SK-N-SH (cell line): Measurements from ENCODE around the gene ADAMTS7. TPM values are rescaled to one million over a fixed set of nuclear protein-coding genes. Genes with fewer than 3 reads are reported as not detected.
"Not testable (repeated sequence)": the region's sequence is repeated elsewhere in the genome, so short reads cannot be mapped to it uniquely, and the experiment has no call there.

Source experiments
- CTCF ChIA-PET: fragments of 300-600, 350-600 bp; formaldehyde crosslinking; extraction: SDS; loops from one replicate; lab custom pipeline; 2021; lab: Yijun Ruan, JAX
- POLR2A ChIA-PET: fragments of 350-600 bp; sonication (Branson Sonifier 250); formaldehyde crosslinking; extraction: SDS; loops from one replicate; lab custom pipeline; 2020; ENCODE audit warnings: antibody characterized with exemption, inconsistent platforms; lab: Yijun Ruan, JAX
- DNase-seq: peaks from one replicate; pipeline ENCODE4 v3.0.0; 2012
- H2AFZ ChIP-seq: fragments of 200-600 bp; sonication (generic); 2 replicates; pipeline ENCODE4 v1.8.1; 2016; ENCODE audit warnings: antibody characterized with exemption, mild to moderate bottlenecking, low read depth
- H3F3A ChIP-seq: fragments of 200-600 bp; sonication (generic); replicated peaks from 2 replicates; pipeline ENCODE3; 2016; ENCODE audit warnings: antibody characterized with exemption, mild to moderate bottlenecking; ENCODE audit not compliant: insufficient read depth
- H3K27ac ChIP-seq, 2 experiments: fragments of 200-500 bp in 1 of 2; fragments of 200-600 bp in 1 of 2; sonication (Bioruptor generic) in 1 of 2; sonication (generic), shearing (Covaris generic) in 1 of 2; 2 replicates each; pipeline versions ENCODE4 v1.5.1 to v1.6.1; 2014 to 2016; ENCODE audit warnings: low read depth in 2 of 2, inconsistent platforms in 1 of 2, low read length in 1 of 2, mild to moderate bottlenecking in 1 of 2, mixed read lengths in 1 of 2
- H3K27me3 ChIP-seq: fragments of 200-600 bp; sonication (generic), shearing (Covaris generic); 2 replicates; pipeline ENCODE4 v1.6.1; 2016; ENCODE audit warnings: mixed run types; ENCODE audit not compliant: insufficient read depth
- H3K36me3 ChIP-seq, 2 experiments: fragments of 200-500 bp in 1 of 2; fragments of 200-600 bp in 1 of 2; sonication (Bioruptor generic) in 1 of 2; sonication (generic) in 1 of 2; replicated peaks in 1 of 2; 2 replicates each; pipeline versions ENCODE3 to v1.5.1; 2014 to 2016; ENCODE audit warnings: low read length in 1 of 2, mild to moderate bottlenecking in 1 of 2; ENCODE audit not compliant: insufficient read depth in 2 of 2, control insufficient read depth in 1 of 2
- H3K4me1 ChIP-seq, 2 experiments: fragments of 200-500 bp in 1 of 2; fragments of 200-600 bp in 1 of 2; sonication (Bioruptor generic) in 1 of 2; sonication (generic), shearing (Covaris generic) in 1 of 2; 2 replicates each; pipeline versions ENCODE4 v1.5.1 to v1.6.1; 2014 to 2016; ENCODE audit warnings: low read depth in 1 of 2, low read length in 1 of 2, mixed run types in 1 of 2; ENCODE audit not compliant: insufficient read depth in 2 of 2, control insufficient read depth in 1 of 2
- H3K4me2 ChIP-seq: fragments of 200-600 bp; sonication (generic), shearing (Covaris generic); 2 replicates; pipeline ENCODE4 v1.6.1; 2017; ENCODE audit warnings: mixed run types
- H3K4me3 ChIP-seq, 2 experiments: fragments of 200-500 bp in 1 of 2; fragments of 200-600 bp in 1 of 2; sonication (Bioruptor generic) in 1 of 2; sonication (generic), shearing (Covaris generic) in 1 of 2; 2 replicates each; pipeline versions ENCODE4 v1.5.1 to v1.8.1; 2014 to 2016; ENCODE audit warnings: low read depth in 2 of 2, inconsistent platforms in 1 of 2, low read length in 1 of 2, mild to moderate bottlenecking in 1 of 2, mixed read lengths in 1 of 2, moderate library complexity in 1 of 2
- H3K79me2 ChIP-seq: fragments of 200-600 bp; sonication (generic); 2 replicates; pipeline ENCODE4 v1.8.1; 2017; ENCODE audit warnings: mild to moderate bottlenecking; ENCODE audit not compliant: insufficient read depth
- H3K9ac ChIP-seq: fragments of 200-600 bp; sonication (generic); 2 replicates; pipeline ENCODE4 v1.6.1; 2017; ENCODE audit warnings: mixed run types
- H3K9me2 ChIP-seq: fragments of 200-600 bp; sonication (generic); 2 replicates; pipeline ENCODE4 v1.6.1; 2017; ENCODE audit warnings: mixed run types
- H3K9me3 ChIP-seq: fragments of 200-600 bp; sonication (generic); 2 replicates; pipeline ENCODE4 v1.6.1; 2017; ENCODE audit warnings: mixed run types, mild to moderate bottlenecking, moderate library complexity
- H4K20me1 ChIP-seq: fragments of 200-600 bp; sonication (generic); 2 replicates; pipeline ENCODE4 v1.6.1; 2017; ENCODE audit warnings: mild to moderate bottlenecking, mixed run types; ENCODE audit not compliant: insufficient read depth
- EZH2phosphoT487 ChIP-seq: fragments of 200-600 bp; sonication (generic); IDR thresholded peaks from 2 replicates; pipeline ENCODE4 v1.6.1; 2017; ENCODE audit warnings: low read depth, mixed run types, mild to moderate bottlenecking, antibody characterized with exemption, moderate library complexity, borderline replicate concordance
- FOSL2 ChIP-seq: IDR thresholded peaks from 2 replicates; pipeline ENCODE4 v1.4.0; 2012; ENCODE audit warnings: low read depth, mild to moderate bottlenecking, moderate library complexity, borderline replicate concordance
- FOXJ3 ChIP-seq: sonication (generic); formaldehyde crosslinking; IDR thresholded peaks from 2 replicates; pipeline ENCODE4 v1.5.1; 2020; ENCODE audit warnings: mild to moderate bottlenecking, missing genetic modification reagents
- GABPA ChIP-seq: IDR thresholded peaks from 2 replicates; pipeline ENCODE4 v1.4.0; 2012; ENCODE audit warnings: low read depth, mild to moderate bottlenecking
- IRF3 ChIP-seq: fragments of 150-350 bp; IDR thresholded peaks from 2 replicates; pipeline ENCODE4 v1.6.1; 2016; ENCODE audit warnings: mild to moderate bottlenecking, low read depth, low read length
- MAX ChIP-seq: IDR thresholded peaks from 2 replicates; pipeline ENCODE4 v1.4.0; 2012; ENCODE audit warnings: low read depth
- MEF2A ChIP-seq: IDR thresholded peaks from 2 replicates; pipeline ENCODE4 v1.4.0; 2012; ENCODE audit warnings: low read depth, borderline replicate concordance
- NFIC ChIP-seq: IDR thresholded peaks from 2 replicates; pipeline ENCODE4 v1.4.0; 2012; ENCODE audit warnings: borderline replicate concordance
- NRF1 ChIP-seq: IDR thresholded peaks from 2 replicates; pipeline ENCODE4 v1.6.1; 2012; ENCODE audit warnings: low read depth, mild to moderate bottlenecking, low read length
- RAD21 ChIP-seq: IDR thresholded peaks from 2 replicates; pipeline ENCODE4 v1.6.1; 2012; ENCODE audit warnings: mild to moderate bottlenecking, low read length
- SIN3A ChIP-seq: IDR thresholded peaks from 2 replicates; pipeline ENCODE4 v1.6.1; 2012; ENCODE audit warnings: low read depth, mild to moderate bottlenecking, low read length, moderate library complexity, borderline replicate concordance
- SMC3 ChIP-seq: IDR thresholded peaks from 2 replicates; pipeline ENCODE4 v1.6.1; 2012; ENCODE audit warnings: low read depth, low read length, improper control_type of control experiment
- USF1 ChIP-seq: IDR thresholded peaks from 2 replicates; pipeline ENCODE4 v1.4.0; 2012; ENCODE audit warnings: low read depth, borderline replicate concordance
- YY1 ChIP-seq: IDR thresholded peaks from 2 replicates; pipeline ENCODE4 v1.4.0; 2012; ENCODE audit warnings: low read depth, mild to moderate bottlenecking
- WGBS: methylation state at CpG from one replicate; pipeline ENCODE4 v1.1.6; 2017; ENCODE audit warnings: low lambda C conversion rate; 5-methylcytosine and 5-hydroxymethylcytosine counted together
- polyA plus RNA-seq, 3 experiments: library from polyadenylated mRNA; depleted of rRNA; stranded (reverse); fragments of >200 nt; gene quantifications; 2 replicates each; pipeline ENCODE4 v1.2.3, GENCODE V29; 2012

The ADAMTS7 gene
- polyA plus RNA-seq, 1 of the 3 experiments (the other 2 are of a cell fraction): 17.9 TPM

- Histone ChIP-seq H3F3A (no peaks in the 10 kb centered on the region), H3K27ac (no peak overlapping the region; a peak in 1 of 4 replicates), H4K20me1 (no peaks in the 10 kb centered on the region), H2AFZ (no peak overlapping the region), H3K9ac (no peak overlapping the region), H3K4me3 (no peak overlapping the region), H3K4me2 (no peak overlapping the region), H3K79me2 (no peaks in the 10 kb centered on the region), H3K4me1 (peaks cover 0 to 30% of the 10 kb centered on the region in 2 experiments; a peak in 1 of 4 replicates), H3K36me3 (no peaks in the 10 kb centered on the region), H3K9me3 (no peaks in the 10 kb centered on the region), H3K9me2 (no peaks in the 10 kb centered on the region), H3K27me3 (no peaks in the 10 kb centered on the region)
- no peak for TF ChIP-seq GABPA
- TF ChIP-seq YY1: no peak
- no peak for TF ChIP-seq MAX
- no peak for TF ChIP-seq NFIC
- no peak for TF ChIP-seq FOXJ3
- TF ChIP-seq MEF2A: no peak
- no peak for TF ChIP-seq RAD21
- TF ChIP-seq NRF1: no peak
- no peak for TF ChIP-seq USF1
- no peak for TF ChIP-seq FOSL2
- no peak for TF ChIP-seq IRF3
- TF ChIP-seq EZH2phosphoT487: no peak
- TF ChIP-seq SMC3: no peak
- no peak for TF ChIP-seq SIN3A
- 78% methylated on average over 2 of the region's 16 CpGs for WGBS
- ChIA-PET CTCF (interaction anchor here (0.9 kb wide), 1 partner anchor 45 kb away, joined by 3 read pairs; no protein-coding TSS in a partner anchor), POLR2A (no interaction called here)
- no peak for DNase-seq
Observed at GRCh38 chr15:78767331-78767951, 43.8 kb downstream of the ADAMTS7 start.

GRCh38 chr15:78766641-78767071 lies 44.6 kb downstream of the ADAMTS7 start:
- DNase-seq, H3K9me3 ChIP-seq, H3K79me2 ChIP-seq, H3K9ac ChIP-seq, H4K20me1 ChIP-seq, H3K27ac ChIP-seq, CTCF ChIA-PET, H3K4me3 ChIP-seq, H3K27me3 ChIP-seq, H3K4me2 ChIP-seq, H3F3A ChIP-seq, H3K9me2 ChIP-seq, H2AFZ ChIP-seq, POLR2A ChIA-PET, H3K36me3 ChIP-seq: not testable (repeated sequence)
- WGBS: 95% methylated on average over 13 of the region's 21 CpGs
- H3K4me1 ChIP-seq: peaks cover 0 to 38% of the 10 kb centered on the region in 2 experiments; a peak in 1 of 4 replicates
